Adrenal gland (tissue), 12 donors: ENCODE measurements around the gene MIA2. TPM values are rescaled to one million over a fixed set of nuclear protein-coding genes. Genes with fewer than 3 reads are reported as not detected.

Experiments used
- DNase-seq, 7 donors: peaks; one replicate each; pipeline ENCODE4 v3.0.0-alpha.2; 2019 to 2020
- H3K27ac ChIP-seq, 5 donors: fragments of 200-600 bp; sonication (generic) in 4 of 5; 1 replicate in 3 of 5; 2 replicates in 2 of 5; pipeline versions ENCODE4 v1.5.1 to v1.8.0; 2016 to 2020; ENCODE audit warnings: mild to moderate bottlenecking in 1 of 5
- H3K27me3 ChIP-seq: fragments of 200-600 bp; 2 replicates; pipeline ENCODE4 v1.8.0; 2021
- H3K36me3 ChIP-seq, 2 donors: fragments of 200-600 bp; replicated peaks in 1 of 2; 1 replicate in 1 of 2; 2 replicates in 1 of 2; pipeline versions ENCODE4 v1.5.1 to v1.8.0; 2018 to 2022
- H3K4me1 ChIP-seq, 2 donors: fragments of 200-600 bp; replicated peaks in 1 of 2; 1 replicate in 1 of 2; 2 replicates in 1 of 2; pipeline versions ENCODE4 v1.5.1 to v1.8.0; 2018 to 2021
- H3K4me3 ChIP-seq, 4 donors: fragments of 200-600 bp; sonication (generic) in 3 of 4; one replicate each; pipeline ENCODE4 v1.5.1; 2016 to 2018
- H3K9me3 ChIP-seq, 3 donors: fragments of 200-600 bp; sonication (generic) in 1 of 3; replicated peaks in 1 of 3; 1 replicate in 2 of 3; 2 replicates in 1 of 3; pipeline versions ENCODE4 v1.5.1 to v1.8.0; 2016 to 2021
- CTCF ChIP-seq, 6 experiments: fragments of 450-650 bp in 4 of 6; fragments of 200-600 bp in 2 of 6; sonication (generic) in 1 of 6; IDR thresholded peaks; 1 replicate in 5 of 6; 2 replicates in 1 of 6; pipeline versions ENCODE4 v1.5.1 to v1.8.0; 2016 to 2021; ENCODE audit warnings: antibody characterized with exemption in 6 of 6, mild to moderate bottlenecking in 2 of 6, moderate library complexity in 1 of 6
- POLR2A ChIP-seq, 2 donors: fragments of 450-650 bp; IDR thresholded peaks; one replicate each; pipeline ENCODE4 v1.6.1; 2017; ENCODE audit warnings: antibody characterized with exemption in 2 of 2, mild to moderate bottlenecking in 2 of 2, moderate library complexity in 1 of 2
- WGBS, 4 donors: extraction: QIAGEN DNeasy Blood & Tissue Kit in 2 of 4; methylation state at CpG; one replicate each; pipeline versions ENCODE4 v1.1.5 to v1.1.7; 2013 to 2017; 5-methylcytosine and 5-hydroxymethylcytosine counted together
- intact Hi-C, 2 donors: fragments of 100-400 bp; cut with DNase I; formaldehyde crosslinking; loops; one replicate each; pipeline versions ENCODE4 v1.14.1 to v1.15.0; 2022 to 2023
- polyA plus RNA-seq, 3 donors: library from polyadenylated mRNA; stranded (reverse); fragments of 200-250 nt in 2 of 3; fragments of 350-450 nt in 1 of 3; fragmentation: Illumina TruSeq in 1 of 3; extraction: RNeasy Lipid Tissue Mini Kit (QIAGEN cat#74804) in 1 of 3; gene quantifications; one replicate each; pipeline ENCODE4 v1.2.3, GENCODE V29; 2013 to 2014
- total RNA-seq, 9 donors: library from RNA; depleted of rRNA in 4 of 9; stranded (reverse); fragments of >200 nt in 4 of 9; fragments of 120-200 nt in 1 of 9; fragmentation: NEBNext Ultra II Directional in 1 of 9; extraction: Animal tissue kit (Norgen Biotek cat#: 25700) in 1 of 9; gene quantifications; one replicate each; pipeline versions ENCODE4 v1.1.0 to v1.2.4, GENCODE V29; 2013 to 2023
- donor health status: healthy with polysubstance abuse.
- donor health status: Bipolar disorder and iron deficiency.
- donor health status: DM: yes; HTN: yes; CAD: no.
- donor health status: DM: no; HTN: no; CAD: no.
- donor health status: DM: no; HTN: no; CAD: no.
- donor health status: DM: yes; HTN: yes; CAD: no.

The MIA2 gene
- total and polyA plus RNA-seq, 12 donors: 24.8 to 62.0 (median 41.5) TPM

- peak in 1 of 7 donors; percentile 23 for DNase-seq
These were observed 197.2 kb downstream of the MIA2 start for GRCh38 chr14:39430762-39431415.

GRCh38 chr14:39431416-39432178 is 197.9 kb downstream of the MIA2 start:
- DNase-seq: peak; percentile 45 to 79 (median 59)
- TF ChIP-seq POLR2A (IDR thresholded peaks at IDR 0.05) (peak; percentile 81 to 95), CTCF (IDR thresholded peaks at IDR 0.05) (no peak)
- Histone ChIP-seq H3K9me3 (no peaks in the 10 kb centered on the region), H3K36me3 (no peaks in the 10 kb centered on the region), H3K4me1 (peaks cover 26 to 46% of the 10 kb centered on the region in 2 donors), H3K4me3 (peak overlapping the region; percentile 62 to 90 (median 86)), H3K27ac (peak overlapping the region; percentile 86 to 100 (median 99)), H3K27me3 (no peaks in the 10 kb centered on the region)
- intact Hi-C loops: loop anchor here in 1 of 2 donors (10.0 kb wide), 1 partner anchor 257 kb away; the partner anchor contains the start of genes PNN and TRAPPC6B
- 0 to 1% (median 0%) methylated on average over 13 to 81 of the region's 81 CpGs for WGBS, 4 donors

More at GRCh38 chr14:39430762-39431415, 197.2 kb downstream of the MIA2 start:
- H3K27ac ChIP-seq: peak overlapping the region in 4 of 5 donors; percentile 99 to 100 (median 100)
- TF ChIP-seq CTCF (IDR thresholded peaks at IDR 0.05) (no peak), POLR2A (IDR thresholded peaks at IDR 0.05) (no peak)
- intact Hi-C loops: loop anchor here in 1 of 2 donors (10.0 kb wide), 1 partner anchor 256 kb away; the partner anchor contains the start of genes PNN and TRAPPC6B
- H3K36me3 ChIP-seq: no peaks in the 10 kb centered on the region
- WGBS, 4 donors: 3 to 6% (median 4%) methylated on average over 19 of the region's 19 CpGs
- peak overlapping the region; percentile 31 to 90 (median 86) for H3K4me3 ChIP-seq
- H3K4me1 ChIP-seq: peaks cover 33 to 53% of the 10 kb centered on the region in 2 donors
- no peaks in the 10 kb centered on the region for H3K27me3 ChIP-seq
- no peaks in the 10 kb centered on the region for H3K9me3 ChIP-seq

- Histone ChIP-seq H3K27ac (peak within 1 kb of the TSS; percentile 96 to 100 (median 99)), H3K9me3 (no peaks in the 10 kb centered on the region), H3K36me3 (no peaks in the 10 kb centered on the region), H3K27me3 (no peaks in the 10 kb centered on the region), H3K4me1 (peaks cover 26 to 40% of the 10 kb centered on the region in 2 donors), H3K4me3 (peak within 1 kb of the TSS; percentile 62 to 90 (median 86))
- DNase-seq: peak; percentile 97 to 98 (median 97)
- no peak for TF ChIP-seq CTCF (IDR thresholded peaks at IDR 0.05)
- no peak for TF ChIP-seq POLR2A (IDR thresholded peaks at IDR 0.05)
- WGBS, 4 donors: 0 to 1% (median 0%) methylated on average over 28 to 47 of the region's 47 CpGs; no CpG with 5 or more reads in 1 of the 4 donors
- intact Hi-C loops: loop anchor here in 1 of 2 donors (10.0 kb wide), 1 partner anchor 257 kb away; the partner anchor contains the start of genes PNN and TRAPPC6B
These were observed 198.5 kb downstream of the MIA2 start, which contains the start of gene FBXO33 for GRCh38 chr14:39432179-39432618. Gene FBXO33, minus strand, starts transcription at chr14:39432433. Its CDS starts 271 bp downstream, at chr14:39432162.
